HEK293 (cell line): ENCODE results near the gene LUC7L.
"Not testable (repeated sequence)": the region's sequence is repeated elsewhere in the genome, so short reads cannot be mapped to it uniquely, and the experiment has no call there.

Source experiments
- CTCF ChIA-PET: fragments of 350-600 bp; formaldehyde crosslinking; extraction: SDS; loops from one replicate; lab custom pipeline; 2021; ENCODE audit warnings: antibody characterized with exemption; lab: Yijun Ruan, JAX
- POLR2A ChIA-PET: fragments of 300-600 bp; formaldehyde crosslinking; extraction: SDS; loops from one replicate; lab custom pipeline; 2020; ENCODE audit warnings: antibody characterized with exemption, inconsistent platforms; lab: Yijun Ruan, JAX
- H3K27ac ChIP-seq: fragments of 200-500 bp; sonication (Bioruptor generic); 2 replicates; pipeline ENCODE4 v1.5.1; 2014; ENCODE audit warnings: low read depth, low read length, control low read depth, inconsistent platforms; ENCODE audit errors: extremely low read depth
- H3K36me3 ChIP-seq, 2 experiments: fragments of 200-500 bp in 1 of 2; sonication (Bioruptor generic) in 1 of 2; 1 replicate in 1 of 2; 2 replicates in 1 of 2; pipeline ENCODE4 v1.5.1; 2014 to 2017; ENCODE audit warnings: inconsistent platforms in 2 of 2, low read length in 2 of 2; ENCODE audit not compliant: control insufficient read depth in 2 of 2, insufficient read depth in 1 of 2
- H3K4me1 ChIP-seq: fragments of 200-500 bp; sonication (Bioruptor generic); 2 replicates; pipeline ENCODE4 v1.5.1; 2014; ENCODE audit warnings: mild to moderate bottlenecking, low read length, inconsistent platforms; ENCODE audit not compliant: control insufficient read depth, insufficient read depth
- H3K4me3 ChIP-seq: 2 replicates; pipeline ENCODE4 v1.5.1; 2011; ENCODE audit warnings: low read depth, mild to moderate bottlenecking, control low read depth, low read length, moderate library complexity
- H3K9me3 ChIP-seq: fragments of 200-500 bp; sonication (Bioruptor generic); 2 replicates; pipeline ENCODE4 v1.5.1; 2014; ENCODE audit warnings: low read depth, low read length, inconsistent platforms; ENCODE audit not compliant: control insufficient read depth, insufficient read depth
- EGR2 ChIP-seq: fragments of 450-650 bp; formaldehyde crosslinking; IDR thresholded peaks from 2 replicates; pipeline ENCODE4 v1.5.1; 2016; ENCODE audit warnings: low read depth, missing biosample characterization, missing genetic modification characterization
- PRDM1 ChIP-seq: fragments of 450-650 bp; formaldehyde crosslinking; IDR thresholded peaks from 2 replicates; pipeline ENCODE4; 2016; ENCODE audit warnings: missing biosample characterization, missing genetic modification characterization
- ZIC2 ChIP-seq: fragments of 450-650 bp; formaldehyde crosslinking; IDR thresholded peaks from 2 replicates; pipeline ENCODE4 v1.5.1; 2016; ENCODE audit warnings: missing biosample characterization, missing genetic modification characterization
- ZNF114 ChIP-seq: fragments of 450-650 bp; formaldehyde crosslinking; IDR thresholded peaks from 2 replicates; pipeline ENCODE4 v1.5.0; 2017; ENCODE audit warnings: missing biosample characterization, missing genetic modification characterization
- ZNF221 ChIP-seq: fragments of 450-650 bp; formaldehyde crosslinking; IDR thresholded peaks from 2 replicates; pipeline ENCODE4 v1.5.1; 2017; ENCODE audit warnings: missing biosample characterization, missing genetic modification characterization, borderline replicate concordance
- ZNF266 ChIP-seq: fragments of 450-650 bp; formaldehyde crosslinking; IDR thresholded peaks from 2 replicates; pipeline ENCODE4 v1.5.1; 2016; ENCODE audit warnings: missing biosample characterization, missing genetic modification characterization, low read depth
- ZNF335 ChIP-seq: fragments of 450-650 bp; formaldehyde crosslinking; conservative IDR thresholded peaks from 2 replicates; pipeline ENCODE4 v1.5.1; 2016; ENCODE audit warnings: missing biosample characterization, missing genetic modification characterization
- ZNF366 ChIP-seq: fragments of 450-650 bp; formaldehyde crosslinking; conservative IDR thresholded peaks from 2 replicates; pipeline ENCODE4 v1.5.1; 2016; ENCODE audit warnings: missing biosample characterization, missing genetic modification characterization
- ZNF555 ChIP-seq: fragments of 450-650 bp; formaldehyde crosslinking; conservative IDR thresholded peaks from 2 replicates; pipeline ENCODE4 v1.5.1; 2017; ENCODE audit warnings: missing biosample characterization, mild to moderate bottlenecking, missing genetic modification characterization, inconsistent platforms
- ZNF623 ChIP-seq: fragments of 450-650 bp; formaldehyde crosslinking; IDR thresholded peaks from 2 replicates; pipeline ENCODE4 v1.5.1; 2016; ENCODE audit warnings: missing biosample characterization, missing genetic modification characterization
- TF ChIP-seq, protein P1 (sequence below): fragments of 450-650 bp; formaldehyde crosslinking; optimal IDR thresholded peaks from 2 replicates; pipeline ENCODE3; 2016; ENCODE audit warnings: missing biosample characterization, mild to moderate bottlenecking, missing genetic modification characterization
- TF ChIP-seq, protein P2 (sequence below): fragments of 450-650 bp; formaldehyde crosslinking; IDR thresholded peaks from 2 replicates; pipeline ENCODE4 v1.5.1; 2016; ENCODE audit warnings: missing biosample characterization, missing genetic modification characterization, low read depth
- TF ChIP-seq, protein P3 (sequence below): fragments of 450-650 bp; formaldehyde crosslinking; IDR thresholded peaks from 2 replicates; pipeline ENCODE4 v1.5.1; 2016; ENCODE audit warnings: missing biosample characterization, missing genetic modification characterization
- TF ChIP-seq, protein P4 (sequence below): fragments of 450-650 bp; formaldehyde crosslinking; IDR thresholded peaks from 2 replicates; pipeline ENCODE4 v1.5.1; 2016; ENCODE audit warnings: missing biosample characterization, missing genetic modification characterization
- TF ChIP-seq, protein P5 (sequence below): fragments of 450-650 bp; formaldehyde crosslinking; IDR thresholded peaks from 2 replicates; pipeline ENCODE4 v1.5.1; 2017; ENCODE audit warnings: missing biosample characterization, mild to moderate bottlenecking, missing genetic modification characterization, moderate library complexity

The LUC7L gene

DNA sequence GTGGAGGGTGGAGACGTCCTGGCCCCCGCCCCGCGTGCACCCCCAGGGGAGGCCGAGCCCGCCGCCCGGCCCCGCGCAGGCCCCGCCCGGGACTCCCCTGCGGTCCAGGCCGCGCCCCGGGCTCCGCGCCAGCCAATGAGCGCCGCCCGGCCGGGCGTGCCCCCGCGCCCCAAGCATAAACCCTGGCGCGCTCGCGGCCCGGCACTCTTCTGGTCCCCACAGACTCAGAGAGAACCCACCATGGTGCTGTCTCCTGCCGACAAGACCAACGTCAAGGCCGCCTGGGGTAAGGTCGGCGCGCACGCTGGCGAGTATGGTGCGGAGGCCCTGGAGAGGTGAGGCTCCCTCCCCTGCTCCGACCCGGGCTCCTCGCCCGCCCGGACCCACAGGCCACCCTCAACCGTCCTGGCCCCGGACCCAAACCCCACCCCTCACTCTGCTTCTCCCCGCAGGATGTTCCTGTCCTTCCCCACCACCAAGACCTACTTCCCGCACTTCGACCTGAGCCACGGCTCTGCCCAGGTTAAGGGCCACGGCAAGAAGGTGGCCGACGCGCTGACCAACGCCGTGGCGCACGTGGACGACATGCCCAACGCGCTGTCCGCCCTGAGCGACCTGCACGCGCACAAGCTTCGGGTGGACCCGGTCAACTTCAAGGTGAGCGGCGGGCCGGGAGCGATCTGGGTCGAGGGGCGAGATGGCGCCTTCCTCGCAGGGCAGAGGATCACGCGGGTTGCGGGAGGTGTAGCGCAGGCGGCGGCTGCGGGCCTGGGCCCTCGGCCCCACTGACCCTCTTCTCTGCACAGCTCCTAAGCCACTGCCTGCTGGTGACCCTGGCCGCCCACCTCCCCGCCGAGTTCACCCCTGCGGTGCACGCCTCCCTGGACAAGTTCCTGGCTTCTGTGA lies 52.5 kb downstream of the LUC7L start, which contains the start of gene HBA1:
Gene HBA1 (plus strand): TSS at position 204 of the 906 bp plus-strand sequence. CDS start 37 bp downstream, at position 241.
- POLR2A ChIA-PET, result not testable (repeated sequence)

DNA sequence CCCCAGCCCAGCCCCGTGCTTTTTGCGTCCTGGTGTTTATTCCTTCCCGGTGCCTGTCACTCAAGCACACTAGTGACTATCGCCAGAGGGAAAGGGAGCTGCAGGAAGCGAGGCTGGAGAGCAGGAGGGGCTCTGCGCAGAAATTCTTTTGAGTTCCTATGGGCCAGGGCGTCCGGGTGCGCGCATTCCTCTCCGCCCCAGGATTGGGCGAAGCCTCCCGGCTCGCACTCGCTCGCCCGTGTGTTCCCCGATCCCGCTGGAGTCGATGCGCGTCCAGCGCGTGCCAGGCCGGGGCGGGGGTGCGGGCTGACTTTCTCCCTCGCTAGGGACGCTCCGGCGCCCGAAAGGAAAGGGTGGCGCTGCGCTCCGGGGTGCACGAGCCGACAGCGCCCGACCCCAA lies 53.2 kb downstream of the LUC7L start:
- CTCF ChIA-PET, result interaction anchor here (1.1 kb wide), 1 partner anchor 56 kb away, joined by 3 read pairs; no protein-coding TSS in a partner anchor
- H3K36me3 ChIP-seq, H3K27ac ChIP-seq: not testable (repeated sequence)
- TF ChIP-seq, protein P1, sequence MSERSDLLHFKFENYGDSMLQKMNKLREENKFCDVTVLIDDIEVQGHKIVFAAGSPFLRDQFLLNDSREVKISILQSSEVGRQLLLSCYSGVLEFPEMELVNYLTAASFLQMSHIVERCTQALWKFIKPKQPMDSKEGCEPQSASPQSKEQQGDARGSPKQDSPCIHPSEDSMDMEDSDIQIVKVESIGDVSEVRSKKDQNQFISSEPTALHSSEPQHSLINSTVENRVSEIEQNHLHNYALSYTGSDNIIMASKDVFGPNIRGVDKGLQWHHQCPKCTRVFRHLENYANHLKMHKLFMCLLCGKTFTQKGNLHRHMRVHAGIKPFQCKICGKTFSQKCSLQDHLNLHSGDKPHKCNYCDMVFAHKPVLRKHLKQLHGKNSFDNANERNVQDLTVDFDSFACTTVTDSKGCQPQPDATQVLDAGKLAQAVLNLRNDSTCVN, result peak; percentile 92
- TF ChIP-seq, all 188 proteins: peak for 1; not testable (repeated sequence) for 187
- H3K4me1 ChIP-seq, H3K9me3 ChIP-seq, H3K4me3 ChIP-seq, POLR2A ChIA-PET: not testable (repeated sequence)

More for the DNA sequence above, 52.5 kb downstream of the LUC7L start, which contains the start of gene HBA1:
- not testable (repeated sequence) for H3K4me3 ChIP-seq, H3K9me3 ChIP-seq, H3K27ac ChIP-seq, H3K36me3 ChIP-seq, H3K4me1 ChIP-seq
- 0 out of 2 replicates have a peak, but pooled peaks have one; percentile 16 for TF ChIP-seq ZIC2
- TF ChIP-seq, protein P1, result peak; percentile 24
- CTCF ChIA-PET, result interaction anchor here (1.2 kb wide), 1 partner anchor 71 kb away, joined by 3 read pairs; no protein-coding TSS in a partner anchor

DNA sequence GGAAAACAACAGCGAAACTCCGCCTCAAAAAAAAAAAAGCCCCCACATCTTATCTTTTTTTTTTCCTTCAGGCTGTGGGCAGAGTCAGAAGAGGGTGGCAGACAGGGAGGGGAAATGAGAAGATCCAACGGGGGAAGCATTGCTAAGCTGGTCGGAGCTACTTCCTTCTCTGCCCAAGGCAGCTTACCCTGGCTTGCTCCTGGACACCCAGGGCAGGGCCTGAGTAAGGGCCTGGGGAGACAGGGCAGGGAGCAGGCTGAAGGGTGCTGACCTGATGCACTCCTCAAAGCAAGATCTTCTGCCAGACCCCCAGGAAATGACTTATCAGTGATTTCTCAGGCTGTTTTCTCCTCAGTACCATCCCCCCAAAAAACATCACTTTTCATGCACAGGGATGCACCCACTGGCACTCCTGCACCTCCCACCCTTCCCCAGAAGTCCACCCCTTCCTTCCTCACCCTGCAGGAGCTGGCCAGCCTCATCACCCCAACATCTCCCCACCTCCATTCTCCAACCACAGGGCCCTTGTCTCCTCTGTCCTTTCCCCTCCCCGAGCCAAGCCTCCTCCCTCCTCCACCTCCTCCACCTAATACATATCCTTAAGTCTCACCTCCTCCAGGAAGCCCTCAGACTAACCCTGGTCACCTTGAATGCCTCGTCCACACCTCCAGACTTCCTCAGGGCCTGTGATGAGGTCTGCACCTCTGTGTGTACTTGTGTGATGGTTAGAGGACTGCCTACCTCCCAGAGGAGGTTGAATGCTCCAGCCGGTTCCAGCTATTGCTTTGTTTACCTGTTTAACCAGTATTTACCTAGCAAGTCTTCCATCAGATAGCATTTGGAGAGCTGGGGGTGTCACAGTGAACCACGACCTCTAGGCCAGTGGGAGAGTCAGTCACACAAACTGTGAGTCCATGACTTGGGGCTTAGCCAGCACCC lies 54.0 kb downstream of the LUC7L start:
- Histone ChIP-seq H3K4me1 (0 out of 2 replicates have a peak, but pooled peaks cover 2% of the 10 kb centered on the region), H3K36me3 (no peaks in the 10 kb centered on the region), H3K9me3 (no peaks in the 10 kb centered on the region), H3K27ac (no peak overlapping the region), H3K4me3 (no peak overlapping the region)
- POLR2A ChIA-PET, result interaction anchor here (0.6 to 0.7 kb wide), 4 partner anchors 16 to 177 kb away, joined by 3 to 4 read pairs (median 4); partner anchors contain the start of gene AXIN1
- CTCF ChIA-PET, result interaction anchor here (1.1 to 1.2 kb wide), 3 partner anchors 55 to 78 kb away, joined by 3 read pairs; no protein-coding TSS in a partner anchor
- TF ChIP-seq, protein P2, sequence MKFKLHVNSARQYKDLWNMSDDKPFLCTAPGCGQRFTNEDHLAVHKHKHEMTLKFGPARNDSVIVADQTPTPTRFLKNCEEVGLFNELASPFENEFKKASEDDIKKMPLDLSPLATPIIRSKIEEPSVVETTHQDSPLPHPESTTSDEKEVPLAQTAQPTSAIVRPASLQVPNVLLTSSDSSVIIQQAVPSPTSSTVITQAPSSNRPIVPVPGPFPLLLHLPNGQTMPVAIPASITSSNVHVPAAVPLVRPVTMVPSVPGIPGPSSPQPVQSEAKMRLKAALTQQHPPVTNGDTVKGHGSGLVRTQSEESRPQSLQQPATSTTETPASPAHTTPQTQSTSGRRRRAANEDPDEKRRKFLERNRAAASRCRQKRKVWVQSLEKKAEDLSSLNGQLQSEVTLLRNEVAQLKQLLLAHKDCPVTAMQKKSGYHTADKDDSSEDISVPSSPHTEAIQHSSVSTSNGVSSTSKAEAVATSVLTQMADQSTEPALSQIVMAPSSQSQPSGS (tag by site-specific recombination), result no peak
- TF ChIP-seq, protein P3, sequence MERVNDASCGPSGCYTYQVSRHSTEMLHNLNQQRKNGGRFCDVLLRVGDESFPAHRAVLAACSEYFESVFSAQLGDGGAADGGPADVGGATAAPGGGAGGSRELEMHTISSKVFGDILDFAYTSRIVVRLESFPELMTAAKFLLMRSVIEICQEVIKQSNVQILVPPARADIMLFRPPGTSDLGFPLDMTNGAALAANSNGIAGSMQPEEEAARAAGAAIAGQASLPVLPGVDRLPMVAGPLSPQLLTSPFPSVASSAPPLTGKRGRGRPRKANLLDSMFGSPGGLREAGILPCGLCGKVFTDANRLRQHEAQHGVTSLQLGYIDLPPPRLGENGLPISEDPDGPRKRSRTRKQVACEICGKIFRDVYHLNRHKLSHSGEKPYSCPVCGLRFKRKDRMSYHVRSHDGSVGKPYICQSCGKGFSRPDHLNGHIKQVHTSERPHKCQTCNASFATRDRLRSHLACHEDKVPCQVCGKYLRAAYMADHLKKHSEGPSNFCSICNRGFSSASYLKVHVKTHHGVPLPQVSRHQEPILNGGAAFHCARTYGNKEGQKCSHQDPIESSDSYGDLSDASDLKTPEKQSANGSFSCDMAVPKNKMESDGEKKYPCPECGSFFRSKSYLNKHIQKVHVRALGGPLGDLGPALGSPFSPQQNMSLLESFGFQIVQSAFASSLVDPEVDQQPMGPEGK (tag by site-specific recombination), result no peak; the same call in 1 of the 2 replicates
- TF ChIP-seq, protein P4, sequence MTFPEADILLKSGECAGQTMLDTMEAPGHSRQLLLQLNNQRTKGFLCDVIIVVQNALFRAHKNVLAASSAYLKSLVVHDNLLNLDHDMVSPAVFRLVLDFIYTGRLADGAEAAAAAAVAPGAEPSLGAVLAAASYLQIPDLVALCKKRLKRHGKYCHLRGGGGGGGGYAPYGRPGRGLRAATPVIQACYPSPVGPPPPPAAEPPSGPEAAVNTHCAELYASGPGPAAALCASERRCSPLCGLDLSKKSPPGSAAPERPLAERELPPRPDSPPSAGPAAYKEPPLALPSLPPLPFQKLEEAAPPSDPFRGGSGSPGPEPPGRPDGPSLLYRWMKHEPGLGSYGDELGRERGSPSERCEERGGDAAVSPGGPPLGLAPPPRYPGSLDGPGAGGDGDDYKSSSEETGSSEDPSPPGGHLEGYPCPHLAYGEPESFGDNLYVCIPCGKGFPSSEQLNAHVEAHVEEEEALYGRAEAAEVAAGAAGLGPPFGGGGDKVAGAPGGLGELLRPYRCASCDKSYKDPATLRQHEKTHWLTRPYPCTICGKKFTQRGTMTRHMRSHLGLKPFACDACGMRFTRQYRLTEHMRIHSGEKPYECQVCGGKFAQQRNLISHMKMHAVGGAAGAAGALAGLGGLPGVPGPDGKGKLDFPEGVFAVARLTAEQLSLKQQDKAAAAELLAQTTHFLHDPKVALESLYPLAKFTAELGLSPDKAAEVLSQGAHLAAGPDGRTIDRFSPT (tag by site-specific recombination), result no peak
- TF ChIP-seq, protein P5, sequence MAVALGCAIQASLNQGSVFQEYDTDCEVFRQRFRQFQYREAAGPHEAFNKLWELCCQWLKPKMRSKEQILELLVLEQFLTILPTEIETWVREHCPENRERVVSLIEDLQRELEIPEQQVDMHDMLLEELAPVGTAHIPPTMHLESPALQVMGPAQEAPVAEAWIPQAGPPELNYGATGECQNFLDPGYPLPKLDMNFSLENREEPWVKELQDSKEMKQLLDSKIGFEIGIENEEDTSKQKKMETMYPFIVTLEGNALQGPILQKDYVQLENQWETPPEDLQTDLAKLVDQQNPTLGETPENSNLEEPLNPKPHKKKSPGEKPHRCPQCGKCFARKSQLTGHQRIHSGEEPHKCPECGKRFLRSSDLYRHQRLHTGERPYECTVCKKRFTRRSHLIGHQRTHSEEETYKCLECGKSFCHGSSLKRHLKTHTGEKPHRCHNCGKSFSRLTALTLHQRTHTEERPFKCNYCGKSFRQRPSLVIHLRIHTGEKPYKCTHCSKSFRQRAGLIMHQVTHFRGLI (tag by site-specific recombination), result no peak
- TF ChIP-seq ZNF221 (tag by site-specific recombination) (no peak), ZNF623 (tag by site-specific recombination) (peak; percentile 36; the same call in 1 of the 2 replicates), ZNF335 (peak; percentile 39), PRDM1 (0 out of 2 replicates have a peak, but pooled peaks have one; percentile 36), EGR2 (tag by site-specific recombination) (peak; percentile 64), ZNF555 (tag by site-specific recombination) (no peak), ZNF366 (tag by site-specific recombination) (no peak), ZNF266 (tag by site-specific recombination) (no peak), ZNF114 (tag by site-specific recombination) (no peak)
